Neutrophil (primary cell): ENCODE data around the gene BMPR1A.

Experiments used
- H3K27ac ChIP-seq: fragments of 200-600 bp; sonication (generic); 2 replicates; pipeline ENCODE4 v1.5.1; 2016; ENCODE audit warnings: mild to moderate bottlenecking, moderate library complexity
- H3K27me3 ChIP-seq: fragments of 200-600 bp; sonication (generic); 2 replicates; pipeline ENCODE4 v1.6.0; 2016; ENCODE audit warnings: mild to moderate bottlenecking
- H3K36me3 ChIP-seq: fragments of 200-600 bp; sonication (generic); 2 replicates; pipeline ENCODE4 v1.5.1; 2017
- H3K4me1 ChIP-seq, 2 experiments: fragments of 200-600 bp in 1 of 2; sonication (generic) in 1 of 2; 1 replicate in 1 of 2; 2 replicates in 1 of 2; pipeline versions ENCODE4 v1.5.1 to v1.6.1; 2013 to 2016; ENCODE audit warnings: low read depth in 1 of 2, low read length in 1 of 2, mild to moderate bottlenecking in 1 of 2, moderate library complexity in 1 of 2; ENCODE audit not compliant: control insufficient read depth in 1 of 2, insufficient read depth in 1 of 2
- H3K4me3 ChIP-seq, 2 experiments: fragments of 200-600 bp in 1 of 2; sonication (generic) in 1 of 2; 1 replicate in 1 of 2; 2 replicates in 1 of 2; pipeline ENCODE4 v1.5.1; 2013 to 2016; ENCODE audit warnings: low read depth in 1 of 2, low read length in 1 of 2, mild to moderate bottlenecking in 1 of 2, moderate library complexity in 1 of 2
- H3K9me3 ChIP-seq: fragments of 200-600 bp; sonication (generic); 2 replicates; pipeline ENCODE4 v1.5.1; 2016
- CTCF ChIP-seq: fragments of 200-600 bp; sonication (generic); IDR thresholded peaks from 2 replicates; pipeline ENCODE4 v1.5.1; 2016; ENCODE audit warnings: antibody characterized with exemption

Gene BMPR1A

GRCh38 chr10:86954681-86955500 is 198.5 kb downstream of the BMPR1A start:
- H3K27ac ChIP-seq: no peak overlapping the region
- no peak overlapping the region for H3K4me3 ChIP-seq
- no peaks in the 10 kb centered on the region for H3K4me1 ChIP-seq
- TF ChIP-seq CTCF: no peak
- no peaks in the 10 kb centered on the region for H3K36me3 ChIP-seq
- peaks cover 35% of the 10 kb centered on the region for H3K27me3 ChIP-seq
- no peaks in the 10 kb centered on the region for H3K9me3 ChIP-seq

- no peaks in the 10 kb centered on the region for H3K4me1 ChIP-seq
Observed at GRCh38 chr10:86955501-86956194, 199.2 kb downstream of the BMPR1A start.

GRCh38 chr10:86956195-86956847 is 199.9 kb downstream of the BMPR1A start:
- TF ChIP-seq CTCF: no peak
- Histone ChIP-seq H3K27me3 (peaks cover 36% of the 10 kb centered on the region), H3K4me3 (no peak overlapping the region), H3K4me1 (no peaks in the 10 kb centered on the region), H3K9me3 (no peaks in the 10 kb centered on the region), H3K36me3 (no peaks in the 10 kb centered on the region), H3K27ac (no peak overlapping the region)

More at GRCh38 chr10:86955501-86956194, 199.2 kb downstream of the BMPR1A start:
- no peak for TF ChIP-seq CTCF
- Histone ChIP-seq H3K9me3 (no peaks in the 10 kb centered on the region), H3K27me3 (peaks cover 36% of the 10 kb centered on the region), H3K27ac (no peak overlapping the region), H3K36me3 (no peaks in the 10 kb centered on the region), H3K4me3 (no peak overlapping the region)

- Histone ChIP-seq H3K4me1 (no peaks in the 10 kb centered on the region), H3K36me3 (no peaks in the 10 kb centered on the region), H3K27me3 (peaks cover 36% of the 10 kb centered on the region), H3K9me3 (no peaks in the 10 kb centered on the region), H3K4me3 (no peak overlapping the region), H3K27ac (no peak overlapping the region)
- TF ChIP-seq CTCF: no peak
Observed at GRCh38 chr10:86956848-86957448, 200.5 kb downstream of the BMPR1A start.

- Histone ChIP-seq H3K9me3 (no peaks in the 10 kb centered on the region), H3K27ac (no peak within 1 kb of the TSS), H3K4me3 (no peak within 1 kb of the TSS), H3K4me1 (no peaks in the 10 kb centered on the region), H3K27me3 (peaks cover 36% of the 10 kb centered on the region), H3K36me3 (no peaks in the 10 kb centered on the region)
- no peak for TF ChIP-seq CTCF
Observed at GRCh38 chr10:86957471-86958115, 201.2 kb downstream of the BMPR1A start, which contains the start of gene MMRN2. Gene MMRN2 (minus strand): TSS chr10:86957615. CDS start chr10:86957541, 74 bp downstream.
